Measurements from ENCODE around the gene GPR34.
"Not testable (repeated sequence)": the region's sequence is repeated elsewhere in the genome, so short reads cannot be mapped to it uniquely, and the experiment has no call there.

Gene GPR34

GRCh38 chrX:41695426-41695825, 6.7 kb downstream of the GPR34 start:
- DNase-seq, result no peak

- DNase-seq, result no peak
Observed at GRCh38 chrX:41703574-41704029, 14.8 kb downstream of the GPR34 start.

- no peak for DNase-seq
Observed at GRCh38 chrX:41705042-41705441, 16.3 kb downstream of the GPR34 start.

- no peak for DNase-seq
Observed at GRCh38 chrX:41705680-41706374, 17.1 kb downstream of the GPR34 start.

GRCh38 chrX:41707218-41707617, 18.4 kb downstream of the GPR34 start:
- no peak for DNase-seq

GRCh38 chrX:41708486-41708885, 19.7 kb downstream of the GPR34 start:
- DNase-seq, result no peak

GRCh38 chrX:41711021-41711667, 22.4 kb downstream of the GPR34 start:
- no peak for DNase-seq

GRCh38 chrX:41716222-41716621, 27.4 kb downstream of the GPR34 start:
- no peak for DNase-seq

GRCh38 chrX:41716767-41717473, 28.1 kb downstream of the GPR34 start:
- DNase-seq, result no peak

GRCh38 chrX:41718481-41719235, 29.9 kb downstream of the GPR34 start:
- DNase-seq, result no peak

- DNase-seq, result not testable (repeated sequence)
Observed at GRCh38 chrX:41719610-41720009, 30.8 kb downstream of the GPR34 start.

- DNase-seq, result no peak
Observed at GRCh38 chrX:41720125-41720779, 31.5 kb downstream of the GPR34 start.

- DNase-seq, result no peak
Observed at GRCh38 chrX:41721590-41721989, 32.8 kb downstream of the GPR34 start.

- DNase-seq, result no peak
Observed at GRCh38 chrX:41722214-41722613, 33.4 kb downstream of the GPR34 start.

- DNase-seq, result no peak
Observed at GRCh38 chrX:41722816-41723618, 34.2 kb downstream of the GPR34 start.

GRCh38 chrX:41723826-41724225, 35.1 kb downstream of the GPR34 start, which contains the start of gene GPR82:
GPR82 (plus strand) TSS chrX:41724181; CDS start chrX:41727027, 2,846 bp downstream.
- no peak for DNase-seq

- no peak for DNase-seq
Observed at GRCh38 chrX:41728125-41728524, 39.4 kb downstream of the GPR34 start.

GRCh38 chrX:41730081-41730480, 41.3 kb downstream of the GPR34 start:
- DNase-seq, result no peak

- no peak for DNase-seq
Observed at GRCh38 chrX:41732260-41732659, 43.5 kb downstream of the GPR34 start.

GRCh38 chrX:41733939-41734338, 45.2 kb downstream of the GPR34 start:
- no peak for DNase-seq

GRCh38 chrX:41734530-41734929, 45.8 kb downstream of the GPR34 start:
- no peak for DNase-seq

GRCh38 chrX:41737065-41737464, 48.3 kb downstream of the GPR34 start:
- no peak for DNase-seq

All from NCI-H524 treated with DMSO at 0.1 percent for 48 hours (cell line).